Measurements from ENCODE around the gene GNA12. TPM values are rescaled to one million over a fixed set of nuclear protein-coding genes. Genes with fewer than 3 reads are reported as not detected.
A peak's percentile ranks its signal among the peaks of the same experiment; 100 is the strongest.

GNA12 gene
- total RNA-seq, 1 experiment from 2014 or later = 36.2 TPM

- DNase-seq (ENCODE audit: unreplicated experiment) = no peak
- intact Hi-C loops (cut with micrococcal nuclease) = loop anchor here (5.0 to 10.0 kb wide), 2 partner anchors 148 to 699 kb away; no protein-coding TSS in a partner anchor
- no TSS peak for BruUV-seq (replicated peaks)
- H3K27me3 Mint-ChIP-seq (ENCODE audit: insufficient read depth, unreplicated experiment) = no peaks in the 10 kb centered on the region
- POLR2A ChIA-PET = interaction anchor here (0.7 to 1.0 kb wide), 3 partner anchors 52 to 434 kb away, joined by 3 to 4 read pairs (median 3); no protein-coding TSS in a partner anchor
- CTCF ChIA-PET = no interaction called here
- H3K27ac Mint-ChIP-seq (ENCODE audit: low read depth, unreplicated experiment) = peak overlapping the region; percentile 100
- no peaks in the 10 kb centered on the region for H3K9me3 Mint-ChIP-seq (ENCODE audit: unreplicated experiment)
- H3K4me3 Mint-ChIP-seq (ENCODE audit: unreplicated experiment) = no peak overlapping the region
- peaks cover 36% of the 10 kb centered on the region for H3K4me1 Mint-ChIP-seq (ENCODE audit: insufficient read depth, unreplicated experiment)
- H3K36me3 Mint-ChIP-seq (ENCODE audit: insufficient read depth, unreplicated experiment) = peaks cover 6% of the 10 kb centered on the region
- TF ChIP-seq, protein P1, sequence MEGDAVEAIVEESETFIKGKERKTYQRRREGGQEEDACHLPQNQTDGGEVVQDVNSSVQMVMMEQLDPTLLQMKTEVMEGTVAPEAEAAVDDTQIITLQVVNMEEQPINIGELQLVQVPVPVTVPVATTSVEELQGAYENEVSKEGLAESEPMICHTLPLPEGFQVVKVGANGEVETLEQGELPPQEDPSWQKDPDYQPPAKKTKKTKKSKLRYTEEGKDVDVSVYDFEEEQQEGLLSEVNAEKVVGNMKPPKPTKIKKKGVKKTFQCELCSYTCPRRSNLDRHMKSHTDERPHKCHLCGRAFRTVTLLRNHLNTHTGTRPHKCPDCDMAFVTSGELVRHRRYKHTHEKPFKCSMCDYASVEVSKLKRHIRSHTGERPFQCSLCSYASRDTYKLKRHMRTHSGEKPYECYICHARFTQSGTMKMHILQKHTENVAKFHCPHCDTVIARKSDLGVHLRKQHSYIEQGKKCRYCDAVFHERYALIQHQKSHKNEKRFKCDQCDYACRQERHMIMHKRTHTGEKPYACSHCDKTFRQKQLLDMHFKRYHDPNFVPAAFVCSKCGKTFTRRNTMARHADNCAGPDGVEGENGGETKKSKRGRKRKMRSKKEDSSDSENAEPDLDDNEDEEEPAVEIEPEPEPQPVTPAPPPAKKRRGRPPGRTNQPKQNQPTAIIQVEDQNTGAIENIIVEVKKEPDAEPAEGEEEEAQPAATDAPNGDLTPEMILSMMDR (IDR thresholded peaks at IDR 0.05; ENCODE audit: unreplicated experiment) = no peak
Observed at GRCh38 chr7:2873146-2873545, 29.0 kb upstream of the GNA12 start.

- intact Hi-C loops (cut with micrococcal nuclease) = loop anchor here (5.0 to 10.0 kb wide), 2 partner anchors 148 to 700 kb away; no protein-coding TSS in a partner anchor
- Mint-ChIP-seq H3K27me3 (ENCODE audit: insufficient read depth, unreplicated experiment) (no peaks in the 10 kb centered on the region), H3K9me3 (ENCODE audit: unreplicated experiment) (no peaks in the 10 kb centered on the region), H3K4me1 (ENCODE audit: insufficient read depth, unreplicated experiment) (peaks cover 36% of the 10 kb centered on the region), H3K27ac (ENCODE audit: low read depth, unreplicated experiment) (no peak overlapping the region), H3K4me3 (ENCODE audit: unreplicated experiment) (no peak overlapping the region), H3K36me3 (ENCODE audit: insufficient read depth, unreplicated experiment) (peaks cover 6% of the 10 kb centered on the region)
- no peak for DNase-seq (ENCODE audit: unreplicated experiment)
- ChIA-PET POLR2A (interaction anchor here (0.8 kb wide), 1 partner anchor 51 kb away, joined by 3 read pairs; no protein-coding TSS in a partner anchor), CTCF (no interaction called here)
- BruUV-seq (replicated peaks) = no TSS peak
- TF ChIP-seq, protein P1 (IDR thresholded peaks at IDR 0.05; ENCODE audit: unreplicated experiment) = no peak
Observed at GRCh38 chr7:2872296-2872874, 28.3 kb upstream of the GNA12 start.

DNA sequence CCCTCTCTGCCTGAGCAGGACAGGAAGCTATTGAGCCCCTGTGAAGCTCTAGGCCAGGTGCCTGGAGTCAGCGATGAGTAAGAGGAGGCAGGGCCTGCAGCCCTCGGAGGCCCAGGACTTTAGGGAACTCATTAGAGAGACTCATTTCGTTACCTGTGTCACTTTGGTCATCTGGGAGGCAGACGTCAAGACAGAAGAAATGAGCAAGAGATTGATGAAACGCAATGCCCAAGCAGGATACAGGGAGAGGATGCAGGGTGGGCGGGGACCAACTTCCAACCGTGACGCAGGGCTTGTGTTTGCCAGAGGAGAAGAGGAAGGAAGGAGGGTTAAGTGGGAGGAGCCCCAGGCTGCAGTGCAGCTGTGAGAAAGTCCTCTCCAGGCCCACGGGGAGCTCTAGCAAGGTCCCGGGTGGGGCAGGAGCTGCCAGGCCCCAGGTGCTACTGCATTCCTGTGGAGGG, 26.4 kb upstream of the GNA12 start:
- Mint-ChIP-seq H3K27me3 (ENCODE audit: insufficient read depth, unreplicated experiment) (no peaks in the 10 kb centered on the region), H3K4me3 (ENCODE audit: unreplicated experiment) (no peak overlapping the region), H3K4me1 (ENCODE audit: insufficient read depth, unreplicated experiment) (peaks cover 24% of the 10 kb centered on the region), H3K9me3 (ENCODE audit: unreplicated experiment) (no peaks in the 10 kb centered on the region), H3K27ac (ENCODE audit: low read depth, unreplicated experiment) (no peak overlapping the region), H3K36me3 (ENCODE audit: insufficient read depth, unreplicated experiment) (peaks cover 6% of the 10 kb centered on the region)
- peak; percentile 37 for DNase-seq (ENCODE audit: unreplicated experiment)
- CTCF ChIA-PET = interaction anchor here (0.6 to 0.7 kb wide), 3 partner anchors 398 to 1863 kb away, joined by 3 read pairs; no protein-coding TSS in a partner anchor
- BruUV-seq (replicated peaks) = no TSS peak
- POLR2A ChIA-PET = no interaction called here
- intact Hi-C loops (cut with micrococcal nuclease) = loop anchor here (5.0 to 10.0 kb wide), 2 partner anchors 146 to 702 kb away; no protein-coding TSS in a partner anchor
- TF ChIP-seq, protein P1 (IDR thresholded peaks at IDR 0.05; ENCODE audit: unreplicated experiment) = no peak

DNA sequence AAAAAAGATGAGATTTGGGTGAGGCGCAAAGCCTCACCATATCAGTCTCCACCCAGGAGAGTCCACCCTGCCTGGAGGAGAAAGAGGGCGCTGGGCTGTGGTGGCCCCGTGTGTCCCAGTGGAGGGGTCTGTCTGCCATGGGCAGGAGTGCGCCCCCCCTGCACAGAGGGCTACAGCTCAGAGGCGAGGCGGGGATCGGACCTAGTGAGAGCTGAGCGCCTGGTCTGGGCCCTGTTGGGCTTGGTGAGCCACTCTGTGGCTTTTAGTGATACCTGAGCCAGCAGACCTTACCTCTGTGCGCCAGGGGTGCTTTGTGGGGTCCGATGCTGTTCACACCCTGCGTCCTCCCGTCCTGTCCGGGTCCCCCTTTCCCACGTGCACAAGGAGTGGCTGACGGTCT, 25.9 kb upstream of the GNA12 start:
- no peaks in the 10 kb centered on the region for H3K27me3 Mint-ChIP-seq (ENCODE audit: insufficient read depth, unreplicated experiment)
- no peak for DNase-seq (ENCODE audit: unreplicated experiment)
- intact Hi-C loops (cut with micrococcal nuclease) = loop anchor here (5.0 to 10.0 kb wide), 2 partner anchors 145 to 702 kb away; no protein-coding TSS in a partner anchor
- peaks cover 21% of the 10 kb centered on the region for H3K4me1 Mint-ChIP-seq (ENCODE audit: insufficient read depth, unreplicated experiment)
- CTCF ChIA-PET = interaction anchor here (0.7 kb wide), 2 partner anchors 398 to 1864 kb away, joined by 3 read pairs; no protein-coding TSS in a partner anchor
- POLR2A ChIA-PET = no interaction called here
- H3K36me3 Mint-ChIP-seq (ENCODE audit: insufficient read depth, unreplicated experiment) = peaks cover 6% of the 10 kb centered on the region
- no peaks in the 10 kb centered on the region for H3K9me3 Mint-ChIP-seq (ENCODE audit: unreplicated experiment)
- TF ChIP-seq, protein P1 (IDR thresholded peaks at IDR 0.05; ENCODE audit: unreplicated experiment) = no peak
- no peak overlapping the region for H3K4me3 Mint-ChIP-seq (ENCODE audit: unreplicated experiment)
- BruUV-seq (replicated peaks) = no TSS peak
- no peak overlapping the region for H3K27ac Mint-ChIP-seq (ENCODE audit: low read depth, unreplicated experiment)

Measured in MCF 10A (cell line).